Stimulated activated CD4-positive, alpha-beta T cell treated with anti-CD3 and anti-CD28 coated beads, Interleukin-12 subunit alpha, Interleukin-12 subunit beta, amount 100 ng/mL, for 4 hours (primary cell): Measurements from ENCODE around the gene TMEM248.
"Not testable (repeated sequence)": the region's sequence is repeated elsewhere in the genome, so short reads cannot be mapped to it uniquely, and the experiment has no call there.

Source experiments
- DNase-seq: peaks from one replicate; pipeline ENCODE4 v3.0.0-alpha.2; 2020

TMEM248 gene

DNA sequence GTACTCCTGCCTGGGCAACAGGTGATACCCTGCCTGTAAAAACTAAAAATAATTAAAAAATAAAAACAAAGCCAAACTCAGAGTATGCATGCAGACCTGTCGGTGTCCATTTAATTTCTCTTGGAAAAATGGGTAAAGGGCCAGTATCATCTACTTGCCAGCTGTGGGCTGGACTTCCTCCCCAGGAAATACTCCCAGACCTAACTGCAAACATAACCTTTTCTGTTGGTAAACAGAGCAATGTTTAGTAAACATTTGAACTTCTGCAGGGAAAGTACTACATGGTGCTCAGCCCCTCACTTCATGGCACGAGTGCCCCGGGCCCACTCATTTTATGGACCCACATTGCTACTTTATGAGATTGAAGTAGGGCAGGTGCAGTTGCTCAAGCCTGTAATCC is 10.2 kb upstream of the TMEM248 start:
- DNase-seq = no peak

GRCh38 chr7:66911191-66911590 is 9.8 kb upstream of the TMEM248 start:
- not testable (repeated sequence) for DNase-seq

DNA sequence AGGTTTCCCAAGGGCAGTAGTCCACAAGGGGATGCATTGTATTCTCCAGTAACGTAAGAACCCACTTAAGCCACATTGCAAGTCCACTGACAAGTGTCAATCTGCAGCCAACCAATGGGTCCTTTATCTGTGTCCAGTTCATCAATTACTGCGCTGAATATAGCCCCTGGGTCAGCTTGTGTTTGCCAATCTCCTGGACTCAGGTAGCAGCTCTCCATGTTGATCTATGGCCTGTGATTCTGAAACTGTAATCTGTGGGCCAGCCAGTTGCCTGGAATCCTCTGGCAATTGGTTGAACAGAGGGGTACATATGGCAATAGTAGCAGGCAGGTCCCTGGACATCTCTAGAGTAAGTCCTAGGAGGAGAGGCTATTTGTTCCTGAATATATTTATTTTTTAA is 8.8 kb upstream of the TMEM248 start:
- no peak for DNase-seq

DNA sequence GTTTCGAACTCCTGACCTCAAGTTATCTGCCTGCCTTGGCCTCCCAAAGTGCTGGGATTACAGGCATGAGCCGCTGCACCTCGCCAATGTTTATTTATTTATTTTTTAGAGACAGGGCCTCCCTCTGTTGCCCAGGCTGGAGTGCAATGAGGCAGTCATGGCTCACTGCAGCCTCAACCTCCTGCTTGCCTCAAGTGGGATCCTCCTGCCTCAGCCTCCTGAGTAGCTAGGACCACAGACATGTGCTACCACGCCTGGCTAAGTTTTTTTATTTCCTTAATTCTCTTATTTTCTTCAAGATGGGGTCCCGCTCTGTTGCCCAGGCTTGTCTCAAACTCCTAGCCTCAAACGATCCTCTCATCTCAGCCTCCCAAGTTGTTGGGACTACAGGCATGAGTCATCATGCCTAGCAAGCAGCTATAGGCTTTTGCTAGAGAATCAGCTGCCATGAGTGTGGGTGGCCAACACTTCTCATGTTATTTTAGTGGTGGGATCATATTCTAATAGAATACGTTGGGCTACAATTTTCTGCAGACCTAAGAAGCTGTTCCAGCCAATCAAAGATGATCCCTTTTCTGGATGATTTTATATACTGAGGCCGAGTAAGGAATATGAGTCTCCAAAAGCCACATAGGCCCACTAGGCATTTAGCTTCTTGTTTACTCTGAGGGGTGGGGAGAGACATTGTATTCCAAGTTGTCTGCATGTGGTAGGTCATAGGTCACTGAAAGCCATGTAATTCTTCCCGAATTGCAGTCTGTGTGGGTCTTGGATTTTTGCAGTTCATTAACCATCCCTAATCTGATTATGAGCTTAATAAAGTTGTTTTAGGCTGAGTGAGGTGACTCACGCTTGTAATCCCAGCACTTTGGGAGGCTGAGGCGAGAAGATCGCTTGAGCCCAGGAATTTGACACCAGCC is 7.6 kb upstream of the TMEM248 start:
- no peak for DNase-seq

GRCh38 chr7:66917904-66918303 is 3.1 kb upstream of the TMEM248 start:
- not testable (repeated sequence) for DNase-seq

GRCh38 chr7:66919304-66919703 is 1.7 kb upstream of the TMEM248 start:
- DNase-seq = no peak

- DNase-seq = no peak
Measured at GRCh38 chr7:66919704-66920103, 1.3 kb upstream of the TMEM248 start.

- no peak for DNase-seq
Measured at GRCh38 chr7:66920256-66920655, 769 bp upstream of the TMEM248 start.

- DNase-seq = peak; percentile 12
Measured at GRCh38 chr7:66921396-66921917, 432 bp downstream of the TMEM248 start.

DNA sequence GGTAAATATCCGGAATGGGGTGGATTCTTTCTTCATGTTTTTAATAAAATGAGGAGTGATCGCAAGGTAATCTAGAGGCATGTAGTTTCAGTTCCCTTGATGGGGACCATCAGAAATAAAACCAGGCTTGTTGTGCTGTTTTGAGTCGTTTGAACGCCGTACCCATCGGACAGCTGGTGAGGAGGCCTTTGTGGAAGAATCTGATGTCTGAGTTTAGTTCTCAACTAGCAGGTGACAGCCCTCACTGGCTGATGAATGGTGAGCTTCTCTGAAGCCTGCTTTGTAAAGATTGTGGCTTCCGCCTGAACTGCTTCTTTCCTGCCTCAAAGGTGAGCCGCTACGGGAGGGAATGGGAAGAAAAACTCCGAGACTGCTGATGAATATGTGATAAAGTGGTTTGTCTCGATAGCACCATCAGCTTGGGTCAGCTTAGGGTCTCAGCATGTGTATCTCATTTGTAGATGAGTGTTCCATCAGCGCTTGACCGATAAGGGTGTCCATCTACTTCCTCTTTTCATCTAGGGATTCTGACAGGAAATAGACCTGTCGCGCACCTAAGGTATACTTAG is 977 bp downstream of the TMEM248 start:
- DNase-seq = no peak

GRCh38 chr7:66925255-66925654 is 4.2 kb downstream of the TMEM248 start:
- DNase-seq = no peak

- no peak for DNase-seq
Measured at GRCh38 chr7:66927348-66927948, 6.4 kb downstream of the TMEM248 start.

- DNase-seq = no peak
Measured at GRCh38 chr7:66928388-66928787, 7.4 kb downstream of the TMEM248 start.

DNA sequence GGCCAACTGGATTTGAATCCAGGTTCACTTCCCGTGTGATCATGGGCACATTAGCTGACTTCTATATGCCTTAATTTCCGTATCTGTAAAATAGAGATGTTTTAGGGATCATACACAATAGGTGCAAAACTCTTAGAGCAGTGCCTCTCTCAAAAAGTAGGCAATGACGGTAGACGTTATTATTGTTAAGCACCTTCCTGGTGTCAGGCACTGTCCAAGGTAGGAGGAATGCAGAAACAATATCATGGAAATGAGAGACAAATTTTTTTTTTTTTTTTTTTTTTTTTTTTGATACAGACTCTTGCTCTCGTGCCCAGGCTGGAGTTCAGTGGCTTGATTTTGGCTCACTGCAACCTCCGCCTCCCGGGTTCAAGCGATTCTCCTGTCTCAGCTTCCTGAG is 8.1 kb downstream of the TMEM248 start:
- no peak for DNase-seq

DNA sequence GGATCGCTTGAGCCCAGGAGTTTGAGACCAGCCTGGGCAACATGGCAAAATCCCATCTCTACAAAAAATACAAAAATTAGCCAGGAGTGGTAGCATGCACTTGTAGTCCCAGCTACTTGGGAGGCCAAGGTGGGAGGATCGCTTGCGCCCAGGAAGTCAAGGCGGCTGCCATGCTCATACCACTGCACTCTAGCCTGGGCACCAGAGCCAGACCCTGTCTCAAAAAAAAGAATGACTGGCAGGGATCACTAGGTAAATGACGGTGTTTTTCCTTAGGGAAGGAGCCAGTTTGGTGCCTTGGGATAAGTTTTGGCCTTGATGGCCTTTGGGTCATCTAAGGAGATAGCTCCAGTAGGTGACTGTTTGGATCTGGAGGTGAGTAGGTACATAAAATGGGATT is 8.9 kb downstream of the TMEM248 start:
- no peak for DNase-seq

- DNase-seq = no peak
Measured at GRCh38 chr7:66930341-66930740, 9.3 kb downstream of the TMEM248 start.

- no peak for DNase-seq
Measured at GRCh38 chr7:66933469-66933868, 12.4 kb downstream of the TMEM248 start.

DNA sequence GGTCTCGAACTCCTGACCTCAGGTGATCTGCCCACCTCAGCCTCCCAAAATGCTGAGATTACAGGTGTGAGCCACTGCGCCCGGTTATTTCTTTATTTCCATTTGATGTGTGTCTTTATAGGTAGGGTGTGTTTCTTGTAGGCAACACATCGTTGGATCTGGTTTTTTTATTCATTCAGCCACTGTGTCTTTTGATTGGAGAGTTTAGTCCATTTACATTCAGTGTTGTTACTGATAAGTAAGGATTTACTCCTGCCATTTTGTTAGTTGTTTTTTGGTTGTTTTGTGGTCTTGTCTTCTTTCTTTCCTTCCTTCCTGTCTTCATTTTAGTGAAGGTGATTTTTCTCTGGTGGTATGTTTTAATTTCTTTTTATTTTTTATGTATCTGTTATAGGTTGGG is 16.9 kb downstream of the TMEM248 start:
- no peak for DNase-seq

GRCh38 chr7:66939325-66939724 is 18.3 kb downstream of the TMEM248 start:
- DNase-seq = no peak

DNA sequence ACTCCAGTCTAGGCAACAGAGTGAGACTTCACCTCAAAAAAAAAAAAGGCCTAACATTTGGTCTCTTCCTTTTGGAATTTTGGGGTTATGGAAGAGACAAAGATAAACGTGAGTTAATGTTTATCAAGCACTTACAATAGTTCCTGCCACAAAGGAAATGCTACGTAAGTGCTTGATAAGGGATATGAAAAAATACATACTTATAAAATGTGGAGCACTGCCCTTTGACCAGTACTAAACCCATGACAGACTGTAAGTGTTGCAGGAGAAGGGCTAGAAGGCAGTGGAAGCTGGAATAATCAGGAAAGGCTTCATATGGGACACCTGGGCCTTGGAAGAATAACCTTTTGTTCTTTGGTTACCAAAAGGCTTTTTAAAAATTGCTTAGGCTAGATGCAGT is 25.5 kb downstream of the TMEM248 start:
- DNase-seq = no peak

DNA sequence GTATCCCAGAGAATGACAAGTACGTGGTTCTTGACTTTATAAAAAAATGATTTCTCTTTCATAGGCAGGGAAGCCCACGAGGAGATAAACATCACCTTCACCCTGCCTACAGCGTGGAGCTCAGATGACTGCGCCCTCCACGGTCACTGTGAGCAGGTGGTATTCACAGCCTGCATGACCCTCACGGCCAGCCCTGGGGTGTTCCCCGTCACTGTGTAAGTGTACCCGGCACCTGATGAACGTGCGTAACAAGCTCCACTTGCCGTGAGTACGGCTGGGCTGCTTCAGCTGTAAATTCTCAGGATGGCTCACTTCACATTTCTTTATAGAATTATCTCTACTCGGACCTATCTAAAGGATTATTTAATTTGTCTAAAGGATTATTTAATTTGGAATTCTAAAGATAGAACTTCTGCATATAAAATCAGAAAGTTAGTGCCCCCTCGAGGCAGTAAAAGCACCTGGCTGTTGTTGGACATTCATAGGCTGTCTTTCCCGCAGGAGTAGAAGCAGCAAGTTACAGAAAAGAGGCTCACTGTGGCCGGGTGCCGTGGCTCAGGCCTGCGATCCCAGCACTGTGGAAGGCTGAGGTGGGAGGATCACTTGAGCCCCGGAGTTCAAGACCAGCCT is 27.6 kb downstream of the TMEM248 start:
- DNase-seq = no peak

DNA sequence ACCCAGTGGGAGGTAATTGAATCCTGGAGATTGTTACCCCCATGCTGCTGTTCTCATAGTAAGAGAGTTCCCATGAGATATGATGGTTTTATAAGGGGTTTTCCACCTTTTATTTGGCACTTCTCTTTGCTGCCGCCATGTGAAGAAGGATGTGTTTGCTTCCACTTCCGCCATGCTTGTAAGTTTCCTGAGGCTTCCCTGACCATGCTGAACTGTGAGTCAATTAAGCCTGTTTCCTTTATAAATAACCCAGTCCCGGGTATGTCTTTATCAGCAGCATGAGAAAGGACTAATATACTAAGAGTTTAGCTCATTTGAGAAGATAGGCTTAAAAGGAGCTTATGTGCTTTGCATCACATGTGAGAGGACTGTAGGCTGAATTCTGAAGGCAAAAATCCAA is 29.3 kb downstream of the TMEM248 start:
- DNase-seq = no peak

DNA sequence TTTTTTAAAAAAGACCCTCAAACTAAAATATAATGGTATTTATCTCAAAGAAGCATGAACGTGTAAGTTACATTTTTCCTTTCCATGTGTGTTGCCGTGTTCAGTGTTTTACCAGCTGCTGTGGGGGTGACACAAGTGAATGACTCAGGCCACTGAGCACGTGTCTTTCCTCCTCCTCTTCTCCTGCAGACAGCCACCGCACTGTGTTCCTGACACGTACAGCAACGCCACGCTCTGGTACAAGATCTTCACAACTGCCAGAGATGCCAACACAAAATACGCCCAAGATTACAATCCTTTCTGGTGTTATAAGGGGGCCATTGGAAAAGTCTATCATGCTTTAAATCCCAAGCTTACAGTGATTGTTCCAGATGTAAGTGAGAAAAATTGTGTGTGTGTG is 29.7 kb downstream of the TMEM248 start:
- no peak for DNase-seq
